Esophagus muscularis mucosa (tissue), 4 donors: Measurements from ENCODE around the gene TMEM205. TPM values are rescaled to one million over a fixed set of nuclear protein-coding genes. Genes with fewer than 3 reads are reported as not detected.

Experiments
- DNase-seq: peaks from one replicate; pipeline ENCODE4 v3.0.0-alpha.2; 2017; ENCODE audit errors: extremely low spot score
- H3K27ac ChIP-seq, 4 donors: fragments of 200-600 bp; sonication (generic); replicated peaks in 1 of 4; 1 replicate in 3 of 4; 2 replicates in 1 of 4; pipeline ENCODE4 v1.5.1; 2016 to 2019; ENCODE audit warnings: mild to moderate bottlenecking in 1 of 4
- H3K27me3 ChIP-seq, 4 donors: fragments of 200-600 bp; sonication (generic); one replicate each; pipeline versions ENCODE4 v1.5.1 to v1.6.0; 2016 to 2019
- H3K36me3 ChIP-seq, 4 donors: fragments of 200-600 bp; sonication (generic); one replicate each; pipeline ENCODE4 v1.5.1; 2016 to 2019
- H3K4me1 ChIP-seq, 4 donors: fragments of 200-600 bp; sonication (generic); one replicate each; pipeline ENCODE4 v1.5.1; 2016 to 2019
- H3K4me3 ChIP-seq, 4 donors: fragments of 200-600 bp; sonication (generic); 1 replicate in 2 of 4; 2 replicates in 2 of 4; pipeline ENCODE4 v1.5.1; 2016 to 2019; ENCODE audit warnings: mild to moderate bottlenecking in 4 of 4, moderate library complexity in 1 of 4
- H3K9me3 ChIP-seq, 4 donors: fragments of 200-600 bp; sonication (generic); 1 replicate in 3 of 4; 2 replicates in 1 of 4; pipeline ENCODE4 v1.5.1; 2016 to 2019
- EP300 ChIP-seq: sonication (generic); formaldehyde crosslinking; IDR thresholded peaks from one replicate; pipeline ENCODE4 v1.6.1; 2017; ENCODE audit warnings: antibody characterized with exemption
- POLR2A ChIP-seq: fragments of 450-650 bp; IDR thresholded peaks from one replicate; pipeline ENCODE4 v1.6.1; 2017; ENCODE audit warnings: antibody characterized with exemption, moderate library complexity, mild to moderate bottlenecking, low read depth
- POLR2AphosphoS5 ChIP-seq, 2 donors: sonication (generic); formaldehyde crosslinking; IDR thresholded peaks; one replicate each; pipeline ENCODE4 v1.6.1; 2017; ENCODE audit warnings: antibody characterized with exemption in 2 of 2
- WGBS: methylation state at CpG from one replicate; pipeline ENCODE4 v1.1.5; 2018; 5-methylcytosine and 5-hydroxymethylcytosine counted together
- intact Hi-C: fragments of 100-400 bp; cut with DNase I; formaldehyde crosslinking; loops from one replicate; pipeline ENCODE4 v1.15.1; 2023
- total RNA-seq, 4 donors: library from RNA; depleted of rRNA; stranded (reverse); fragments of >200 nt; gene quantifications; one replicate each; pipeline versions ENCODE4 v1.1.0 to v1.2.1, GENCODE V29; 2016
- TF ChIP-seq, protein P1 (sequence below), 3 experiments: fragments of 200-600 bp in 2 of 3; fragments of 450-650 bp in 1 of 3; sonication (generic) in 2 of 3; IDR thresholded peaks; one replicate each; pipeline ENCODE4 v1.5.1; 2017 to 2019; ENCODE audit warnings: antibody characterized with exemption in 3 of 3, mild to moderate bottlenecking in 2 of 3, moderate library complexity in 1 of 3

TMEM205 gene
- total RNA-seq, 4 donors from 2014 or later: 197 to 241 (median 206) TPM

DNA sequence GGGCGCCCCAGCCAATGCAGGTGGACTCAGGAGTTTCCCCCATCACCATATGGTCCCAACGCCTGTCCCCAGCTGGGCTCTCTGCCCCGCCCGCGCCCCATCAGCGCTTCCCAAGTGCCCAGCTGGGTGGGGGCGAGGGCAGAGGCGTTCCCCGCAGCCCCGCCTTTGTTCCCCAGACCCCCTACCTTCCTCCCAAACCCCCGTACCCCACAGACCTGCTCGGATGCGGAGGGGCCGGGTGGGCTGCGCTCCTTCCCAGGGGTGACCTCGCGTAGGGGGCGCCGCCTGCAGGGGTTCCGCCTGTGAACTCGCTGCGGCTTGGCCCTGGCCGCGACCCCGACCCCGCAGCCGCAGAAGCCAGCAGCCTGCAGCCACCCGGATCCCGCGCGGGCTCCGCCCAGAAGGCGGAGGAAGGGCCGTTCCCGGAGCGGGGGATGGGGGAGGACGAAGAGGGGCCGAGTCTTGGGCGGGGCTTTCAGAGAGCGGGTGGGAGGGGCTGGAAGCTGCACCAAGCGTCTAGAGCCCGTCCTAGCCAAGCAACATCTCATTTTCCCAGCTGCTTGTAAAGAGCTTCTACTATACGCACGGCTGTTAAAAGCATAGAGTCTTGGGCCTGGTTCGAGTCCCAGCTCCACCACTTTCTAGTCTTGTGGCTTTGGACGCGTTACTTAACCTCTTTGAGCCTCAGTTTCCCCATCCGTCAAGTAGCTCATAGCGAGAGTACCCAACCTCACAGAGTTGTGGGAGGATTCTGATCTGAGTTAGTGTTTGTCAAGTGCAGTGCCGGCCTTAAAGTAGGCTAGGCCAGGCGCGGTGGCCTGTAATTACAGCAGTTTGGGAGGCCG lies 6.6 kb downstream of the TMEM205 start, which contains the start of gene RAB3D:
TSS of gene RAB3D (minus strand) at position 404 of the 845 bp plus-strand sequence. CDS start 2,258 bp downstream, outside the sequence.
- Histone ChIP-seq H3K4me1 (peaks cover 26 to 51% (median 40%) of the 10 kb centered on the region in 4 donors), H3K36me3 (peaks cover 15 to 52% (median 49%) of the 10 kb centered on the region in 4 donors), H3K4me3 (peak within 1 kb of the TSS; percentile 71 to 97 (median 89)), H3K27me3 (no peaks in the 10 kb centered on the region), H3K9me3 (no peaks in the 10 kb centered on the region), H3K27ac (peak within 1 kb of the TSS; percentile 76 to 94 (median 88))
- DNase-seq: peak; percentile 97
- TF ChIP-seq POLR2A (peak; percentile 38), POLR2AphosphoS5 (IDR thresholded peaks at IDR 0.05) (peak; percentile 69 to 91), EP300 (no peak)
- TF ChIP-seq, protein P1, sequence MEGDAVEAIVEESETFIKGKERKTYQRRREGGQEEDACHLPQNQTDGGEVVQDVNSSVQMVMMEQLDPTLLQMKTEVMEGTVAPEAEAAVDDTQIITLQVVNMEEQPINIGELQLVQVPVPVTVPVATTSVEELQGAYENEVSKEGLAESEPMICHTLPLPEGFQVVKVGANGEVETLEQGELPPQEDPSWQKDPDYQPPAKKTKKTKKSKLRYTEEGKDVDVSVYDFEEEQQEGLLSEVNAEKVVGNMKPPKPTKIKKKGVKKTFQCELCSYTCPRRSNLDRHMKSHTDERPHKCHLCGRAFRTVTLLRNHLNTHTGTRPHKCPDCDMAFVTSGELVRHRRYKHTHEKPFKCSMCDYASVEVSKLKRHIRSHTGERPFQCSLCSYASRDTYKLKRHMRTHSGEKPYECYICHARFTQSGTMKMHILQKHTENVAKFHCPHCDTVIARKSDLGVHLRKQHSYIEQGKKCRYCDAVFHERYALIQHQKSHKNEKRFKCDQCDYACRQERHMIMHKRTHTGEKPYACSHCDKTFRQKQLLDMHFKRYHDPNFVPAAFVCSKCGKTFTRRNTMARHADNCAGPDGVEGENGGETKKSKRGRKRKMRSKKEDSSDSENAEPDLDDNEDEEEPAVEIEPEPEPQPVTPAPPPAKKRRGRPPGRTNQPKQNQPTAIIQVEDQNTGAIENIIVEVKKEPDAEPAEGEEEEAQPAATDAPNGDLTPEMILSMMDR (IDR thresholded peaks at IDR 0.05): peak in 1 of 3 experiments; percentile 17
- WGBS: 5% methylated on average over 24 of the region's 53 CpGs
- intact Hi-C loops: no loop called here

DNA sequence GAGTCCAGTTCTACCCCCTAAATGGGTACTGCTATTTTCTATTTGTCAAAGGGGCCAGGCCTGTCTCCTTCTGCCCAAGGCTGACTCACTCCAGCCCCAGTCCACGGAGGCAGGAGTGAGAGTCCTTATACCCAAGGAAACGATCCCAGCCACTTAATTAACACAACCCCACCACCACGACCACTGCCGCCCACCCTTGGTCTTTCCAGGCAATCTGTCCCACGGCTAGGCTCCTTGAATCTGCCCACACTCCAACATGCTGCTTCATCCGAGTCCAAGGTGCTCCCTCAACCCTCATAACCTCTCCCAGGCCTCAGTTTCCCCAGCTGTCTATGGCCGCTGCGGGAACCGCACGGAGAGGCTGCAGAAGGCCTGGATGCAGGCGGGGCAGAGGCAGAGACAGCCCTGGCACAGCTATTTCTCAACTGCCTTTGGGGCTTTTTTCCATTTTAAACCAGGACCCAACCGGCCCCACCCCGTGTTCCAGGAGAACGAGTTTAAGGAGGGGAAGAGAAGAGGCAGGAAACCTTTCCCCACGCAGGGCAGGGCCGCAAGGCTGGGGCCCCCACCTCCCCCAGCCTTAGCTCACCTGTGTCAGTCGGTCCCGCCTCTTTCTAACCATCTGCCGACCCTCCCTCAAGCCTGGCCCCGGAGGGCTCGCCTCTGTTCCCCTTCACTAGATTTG lies 7.4 kb downstream of the TMEM205 start:
- intact Hi-C loops: no loop called here
- Histone ChIP-seq H3K4me3 (peak overlapping the region; percentile 71 to 97 (median 89)), H3K36me3 (peaks cover 23 to 60% (median 57%) of the 10 kb centered on the region in 4 donors), H3K27ac (peak overlapping the region; percentile 76 to 94 (median 88)), H3K27me3 (no peaks in the 10 kb centered on the region), H3K4me1 (peaks cover 18 to 44% (median 32%) of the 10 kb centered on the region in 4 donors), H3K9me3 (no peaks in the 10 kb centered on the region)
- WGBS: 29% methylated on average over 19 of the region's 21 CpGs
- TF ChIP-seq POLR2AphosphoS5 (IDR thresholded peaks at IDR 0.05): no peak
- TF ChIP-seq, protein P1 (IDR thresholded peaks at IDR 0.05): no peak
- TF ChIP-seq EP300: no peak
- TF ChIP-seq POLR2A: no peak
- DNase-seq: no peak

DNA sequence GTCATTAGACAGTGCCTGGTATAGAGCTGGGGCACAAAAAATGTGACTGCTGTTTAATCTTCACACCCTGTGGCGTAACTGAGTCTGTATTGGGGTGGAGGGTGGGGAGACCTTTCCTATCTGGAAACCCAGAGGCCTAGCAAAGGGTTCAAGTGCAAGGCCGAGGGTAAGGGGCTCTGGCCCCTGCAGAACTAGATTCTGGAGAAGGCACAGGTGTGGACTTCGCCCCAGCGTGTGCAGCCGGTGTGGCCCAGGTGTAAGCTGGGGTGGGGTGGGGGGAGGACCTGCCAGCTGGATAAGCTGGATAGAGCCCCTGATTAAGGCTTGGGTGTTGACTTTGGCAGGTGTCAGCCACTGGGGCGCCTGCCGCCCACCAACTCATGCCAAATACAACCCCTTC lies 7.9 kb downstream of the TMEM205 start:
- peaks cover 29 to 61% (median 60%) of the 10 kb centered on the region in 4 donors for H3K36me3 ChIP-seq
- no peak for DNase-seq

DNA sequence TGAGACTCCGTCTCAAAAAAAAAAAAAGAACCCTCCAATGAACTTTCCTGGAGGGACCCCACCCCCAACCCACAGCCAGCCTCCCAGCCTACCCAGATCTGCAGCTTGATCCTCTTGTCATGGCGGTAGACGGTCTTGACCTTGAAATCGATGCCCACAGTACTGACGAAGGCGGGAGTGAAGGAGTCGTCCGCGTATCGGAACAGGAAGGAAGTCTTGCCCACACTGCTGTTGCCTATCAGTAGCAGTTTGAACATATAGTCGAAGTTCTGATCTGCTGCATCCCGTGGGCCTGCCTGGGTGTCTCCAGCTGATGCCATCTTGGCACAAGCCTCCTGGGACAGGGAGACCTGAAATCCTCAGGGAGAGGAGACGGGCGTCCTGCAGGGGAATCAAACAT lies 9.0 kb downstream of the TMEM205 start:
- 70% methylated on average over 14 of the region's 14 CpGs for WGBS
- H3K27me3 ChIP-seq: no peaks in the 10 kb centered on the region
- intact Hi-C loops: no loop called here
- no peak overlapping the region for H3K4me3 ChIP-seq
- DNase-seq: no peak
- peaks cover 34 to 61% (median 60%) of the 10 kb centered on the region in 4 donors for H3K36me3 ChIP-seq
- H3K9me3 ChIP-seq: no peaks in the 10 kb centered on the region
- TF ChIP-seq EP300 (no peak), POLR2AphosphoS5 (IDR thresholded peaks at IDR 0.05) (no peak), POLR2A (no peak)
- TF ChIP-seq, protein P1 (IDR thresholded peaks at IDR 0.05): no peak
- H3K27ac ChIP-seq: no peak overlapping the region
- H3K4me1 ChIP-seq: peaks cover 16 to 31% (median 22%) of the 10 kb centered on the region in 4 donors

More for the DNA sequence above, 7.9 kb downstream of the TMEM205 start:
- H3K27me3 ChIP-seq: no peaks in the 10 kb centered on the region
- intact Hi-C loops: no loop called here
- H3K27ac ChIP-seq: peak overlapping the region; percentile 76 to 94 (median 88)
- TF ChIP-seq POLR2AphosphoS5 (IDR thresholded peaks at IDR 0.05) (no peak), POLR2A (no peak), EP300 (no peak)
- TF ChIP-seq, protein P1 (IDR thresholded peaks at IDR 0.05): no peak
- no peaks in the 10 kb centered on the region for H3K9me3 ChIP-seq
- peaks cover 16 to 38% (median 27%) of the 10 kb centered on the region in 4 donors for H3K4me1 ChIP-seq
- 87% methylated on average over 7 of the region's 7 CpGs for WGBS
- peak overlapping the region in 3 of 4 donors; percentile 86 to 97 (median 92) for H3K4me3 ChIP-seq
